Muscle layer of duodenum (tissue), 2 donors: ENCODE data around the gene CREG1.

Source experiments
- H3K27ac ChIP-seq: one replicate; pipeline ENCODE4 v1.7.0; 2013; ENCODE audit warnings: mild to moderate bottlenecking, low read length
- H3K27me3 ChIP-seq: one replicate; pipeline ENCODE4 v1.7.0; 2013; ENCODE audit warnings: low read depth, mild to moderate bottlenecking, control low read depth, low read length
- H3K36me3 ChIP-seq, 2 donors: one replicate each; pipeline ENCODE4 v1.7.0; 2013; ENCODE audit warnings: low read length in 2 of 2, control low read depth in 1 of 2, mild to moderate bottlenecking in 1 of 2; ENCODE audit not compliant: insufficient read depth in 2 of 2, control insufficient read depth in 1 of 2
- H3K4me1 ChIP-seq, 2 donors: one replicate each; pipeline ENCODE4 v1.7.0; 2013; ENCODE audit warnings: low read length in 2 of 2, mild to moderate bottlenecking in 2 of 2, control low read depth in 1 of 2, moderate library complexity in 1 of 2; ENCODE audit not compliant: insufficient read depth in 2 of 2, control insufficient read depth in 1 of 2
- H3K4me3 ChIP-seq, 2 donors: one replicate each; pipeline ENCODE4 v1.7.0; 2013; ENCODE audit warnings: low read length in 2 of 2, low read depth in 1 of 2, mild to moderate bottlenecking in 1 of 2
- H3K9me3 ChIP-seq, 2 donors: one replicate each; pipeline ENCODE4 v1.7.0; 2013; ENCODE audit warnings: low read length in 2 of 2, control low read depth in 1 of 2, mild to moderate bottlenecking in 1 of 2; ENCODE audit not compliant: control insufficient read depth in 1 of 2
- donor health status: healthy.

CREG1 gene

GRCh38 chr1:167544447-167545093, 9.0 kb downstream of the CREG1 start:
- no peak overlapping the region for H3K4me3 ChIP-seq
- no peaks in the 10 kb centered on the region for H3K27me3 ChIP-seq
- H3K36me3 ChIP-seq: peaks cover 9 to 27% of the 10 kb centered on the region in 2 donors
- H3K9me3 ChIP-seq: no peaks in the 10 kb centered on the region
- H3K27ac ChIP-seq: no peak overlapping the region
- peaks cover 3 to 5% of the 10 kb centered on the region in 2 donors for H3K4me1 ChIP-seq

DNA sequence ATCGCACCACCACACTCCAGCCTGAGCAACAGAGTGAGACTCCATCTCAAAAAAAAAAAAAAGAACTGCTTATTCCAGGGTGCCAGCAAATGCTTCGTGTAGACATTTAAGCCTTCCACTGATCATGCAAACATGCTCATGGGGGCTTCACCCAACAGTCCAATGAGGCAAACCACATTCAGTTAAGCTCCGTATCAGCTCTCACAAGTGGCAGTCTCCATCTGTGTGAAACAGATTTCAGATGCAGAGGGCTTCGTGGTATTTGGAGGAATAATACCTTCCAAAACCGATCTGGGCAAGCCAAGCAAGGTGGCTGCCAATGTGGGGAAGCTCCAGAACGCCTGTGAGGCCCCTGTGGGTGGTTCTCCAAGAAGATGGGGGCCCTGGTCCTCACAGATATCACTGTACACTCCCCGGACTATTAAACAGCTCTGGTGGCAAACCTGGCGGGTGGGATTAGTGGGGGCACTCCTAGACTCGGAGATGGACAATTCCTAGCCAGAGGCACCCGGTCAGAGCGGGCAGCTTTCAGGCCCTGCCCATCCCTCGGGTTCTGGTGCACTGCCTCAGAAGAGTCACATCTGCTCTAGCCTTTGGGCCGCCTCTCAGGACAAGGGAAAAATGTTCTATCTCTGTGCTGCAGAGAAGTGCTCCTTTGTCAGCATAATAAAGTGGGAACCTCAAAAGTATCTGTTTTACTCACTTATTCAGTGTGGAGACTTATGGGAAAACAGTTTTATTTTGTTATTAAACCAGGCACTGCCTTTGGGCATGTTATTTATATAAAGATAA, 10.2 kb downstream of the CREG1 start:
- Histone ChIP-seq H3K4me3 (no peak overlapping the region), H3K4me1 (peaks cover 3 to 5% of the 10 kb centered on the region in 2 donors), H3K27me3 (no peaks in the 10 kb centered on the region), H3K27ac (no peak overlapping the region), H3K9me3 (no peaks in the 10 kb centered on the region), H3K36me3 (peaks cover 9 to 27% of the 10 kb centered on the region in 2 donors)

DNA sequence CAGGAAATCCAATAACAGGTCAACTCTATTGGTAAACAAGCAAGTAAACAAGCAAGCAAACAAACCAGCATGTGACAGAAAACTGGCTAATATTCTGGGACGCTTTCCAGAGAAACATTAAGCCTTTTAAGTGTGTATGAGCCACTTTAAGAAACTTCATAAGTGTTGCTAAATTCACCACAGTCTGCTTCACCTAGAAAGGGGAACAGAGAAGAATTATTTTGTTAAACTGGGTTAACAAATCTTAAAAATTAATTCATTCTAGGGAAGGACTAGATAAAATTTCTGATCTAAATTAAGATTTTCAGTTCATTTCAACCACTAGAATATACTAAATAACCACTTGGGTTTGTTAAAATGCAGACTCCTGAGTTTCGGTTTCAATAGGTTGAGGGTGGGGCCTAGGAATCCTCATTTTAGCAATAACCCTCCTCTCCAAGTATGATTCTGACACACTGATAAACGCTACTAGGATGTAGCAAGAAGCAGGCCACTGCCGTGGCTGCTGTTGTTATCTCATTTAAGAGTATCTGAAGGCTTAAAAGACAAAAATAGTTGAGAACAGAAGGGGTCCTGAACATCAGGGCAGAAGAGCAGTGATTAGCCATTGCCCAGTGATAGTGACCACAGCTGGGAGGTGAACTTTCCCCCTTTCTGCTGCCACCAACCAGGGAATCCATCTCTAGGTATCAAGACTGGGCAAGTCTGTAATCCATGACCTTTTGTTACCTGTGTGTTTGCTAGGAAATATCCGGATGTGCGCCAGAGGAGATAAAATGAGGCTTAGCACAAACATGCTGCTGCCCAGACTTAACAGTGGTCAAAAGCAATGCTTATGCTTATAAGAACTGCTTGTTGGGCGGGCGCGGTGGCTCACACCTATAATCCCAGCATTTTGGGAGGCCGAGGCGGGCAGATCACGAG, 11.2 kb downstream of the CREG1 start:
- H3K4me1 ChIP-seq: peaks cover 3 to 5% of the 10 kb centered on the region in 2 donors
- H3K36me3 ChIP-seq: peaks cover 9 to 23% of the 10 kb centered on the region in 2 donors
- no peak overlapping the region for H3K27ac ChIP-seq
- H3K9me3 ChIP-seq: no peaks in the 10 kb centered on the region
- no peaks in the 10 kb centered on the region for H3K27me3 ChIP-seq
- H3K4me3 ChIP-seq: no peak overlapping the region

DNA sequence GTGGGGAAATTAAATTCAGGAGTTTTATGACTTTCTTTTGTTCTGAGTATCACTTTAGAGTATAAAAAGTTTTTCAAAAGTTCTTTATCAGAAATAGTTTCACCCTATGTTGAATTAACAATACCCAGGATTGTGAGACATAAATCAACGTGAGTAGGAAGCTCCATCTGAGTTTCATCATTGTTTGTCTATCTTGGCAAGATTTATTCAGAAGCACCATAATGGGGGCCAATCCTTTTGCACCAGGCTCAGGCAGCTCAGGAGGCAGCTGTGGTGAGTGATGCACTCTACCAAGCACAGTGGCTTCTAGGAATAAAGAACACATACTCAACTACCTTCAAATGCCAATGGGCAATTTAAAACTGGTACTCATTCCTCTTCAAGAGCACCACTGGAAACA, 12.0 kb downstream of the CREG1 start:
- H3K27ac ChIP-seq: no peak overlapping the region
- peaks cover 9 to 17% of the 10 kb centered on the region in 2 donors for H3K36me3 ChIP-seq
- H3K9me3 ChIP-seq: no peaks in the 10 kb centered on the region
- peaks cover 0 to 5% of the 10 kb centered on the region in 2 donors for H3K4me1 ChIP-seq
- no peaks in the 10 kb centered on the region for H3K27me3 ChIP-seq
- no peak overlapping the region for H3K4me3 ChIP-seq

DNA sequence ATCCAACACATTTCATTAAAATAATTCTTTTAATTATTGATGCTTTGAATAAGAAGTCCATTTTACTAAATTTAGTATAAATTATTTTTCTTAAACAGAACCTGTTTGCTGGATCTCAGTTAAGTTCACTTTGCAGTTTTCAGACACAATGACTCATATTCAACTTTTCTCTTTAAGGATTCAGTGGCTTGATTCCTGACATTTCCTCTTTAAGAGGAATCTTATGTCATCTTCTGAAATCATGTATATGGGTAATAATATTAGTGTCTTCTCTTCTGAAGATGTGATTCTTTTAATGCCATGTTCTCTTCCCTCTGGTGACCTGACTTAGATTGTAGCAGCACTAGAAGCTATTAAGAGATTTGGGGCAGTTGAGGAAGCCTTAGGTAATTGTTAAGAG, 12.6 kb downstream of the CREG1 start:
- H3K36me3 ChIP-seq: peaks cover 7 to 12% of the 10 kb centered on the region in 2 donors
- peaks cover 0 to 5% of the 10 kb centered on the region in 2 donors for H3K4me1 ChIP-seq
- H3K27ac ChIP-seq: no peak overlapping the region
- no peaks in the 10 kb centered on the region for H3K9me3 ChIP-seq
- no peak overlapping the region for H3K4me3 ChIP-seq
- H3K27me3 ChIP-seq: no peaks in the 10 kb centered on the region

DNA sequence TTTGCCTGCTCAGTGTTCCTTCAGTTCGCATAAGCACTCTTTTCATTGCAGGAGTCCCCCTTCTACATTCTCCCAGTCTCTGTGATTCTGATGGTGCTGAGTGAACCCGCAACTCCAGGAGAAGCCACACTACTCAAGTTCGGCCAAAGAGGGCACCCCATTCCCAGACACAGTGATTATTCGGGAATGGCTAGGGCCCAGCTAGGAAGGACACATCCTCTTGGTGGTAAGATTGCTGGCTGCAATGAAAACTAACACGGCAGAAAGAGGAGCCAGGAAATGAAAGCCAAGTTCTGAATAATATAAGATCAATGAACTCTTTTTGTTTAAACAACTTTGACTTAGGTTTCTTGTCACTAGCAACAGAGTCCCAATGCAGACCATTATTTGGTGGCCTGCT, 14.9 kb downstream of the CREG1 start:
- H3K27ac ChIP-seq: no peak overlapping the region

DNA sequence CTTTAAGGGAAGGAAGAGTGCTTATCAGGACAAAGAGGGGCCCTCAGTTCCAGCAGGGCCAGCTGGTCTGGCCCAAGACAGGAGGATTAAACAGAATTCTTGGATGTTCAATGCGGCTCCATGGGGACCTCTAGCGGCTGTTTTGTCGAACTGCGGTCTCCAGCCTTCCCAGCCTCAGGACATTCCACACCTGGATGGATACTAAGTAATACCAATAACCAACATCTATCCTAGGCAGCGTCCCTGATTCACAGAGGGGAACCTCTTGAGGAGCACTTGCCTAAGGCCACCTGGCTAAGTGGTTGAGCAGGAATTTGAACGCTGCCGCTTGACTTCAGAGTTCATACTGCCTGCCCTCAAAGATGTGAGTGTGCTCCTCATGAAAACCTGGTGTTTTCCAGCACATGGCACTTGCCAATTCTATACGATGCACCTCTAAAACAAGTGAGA, 19.7 kb downstream of the CREG1 start:
- Histone ChIP-seq H3K27me3 (no peaks in the 10 kb centered on the region), H3K36me3 (no peaks in the 10 kb centered on the region), H3K4me3 (no peak overlapping the region), H3K9me3 (no peaks in the 10 kb centered on the region), H3K27ac (no peak overlapping the region), H3K4me1 (peaks cover 0 to 3% of the 10 kb centered on the region in 2 donors)

More for the DNA sequence above, 14.9 kb downstream of the CREG1 start:
- Histone ChIP-seq H3K4me1 (no peaks in the 10 kb centered on the region), H3K36me3 (peaks cover 3 to 5% of the 10 kb centered on the region in 2 donors), H3K4me3 (no peak overlapping the region), H3K9me3 (no peaks in the 10 kb centered on the region), H3K27me3 (no peaks in the 10 kb centered on the region)

- H3K9me3 ChIP-seq: no peaks in the 10 kb centered on the region
- no peak overlapping the region for H3K4me3 ChIP-seq
- no peaks in the 10 kb centered on the region for H3K27me3 ChIP-seq
- H3K4me1 ChIP-seq: peaks cover 0 to 3% of the 10 kb centered on the region in 2 donors
- no peaks in the 10 kb centered on the region for H3K36me3 ChIP-seq
- H3K27ac ChIP-seq: no peak overlapping the region
Measured at GRCh38 chr1:167532964-167533824, 20.4 kb downstream of the CREG1 start.

DNA sequence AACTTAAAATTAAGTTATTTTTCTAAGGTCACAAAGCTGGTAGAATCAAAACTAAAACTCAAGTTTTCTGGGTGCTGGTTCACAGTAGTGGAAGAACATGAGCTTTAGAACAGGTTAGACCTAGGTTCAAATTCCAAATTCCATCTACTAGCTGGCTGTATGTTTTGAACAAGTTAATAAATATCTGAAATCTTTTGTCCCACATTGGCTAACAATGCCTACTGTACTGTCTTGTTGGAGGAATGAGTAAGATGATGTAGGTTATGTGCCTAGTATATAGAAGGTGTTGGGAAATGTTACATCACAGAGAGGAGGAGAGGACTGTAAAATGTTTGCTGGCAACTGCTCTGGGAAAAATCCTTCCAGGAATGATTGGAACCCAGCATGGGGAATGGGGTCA, 21.2 kb downstream of the CREG1 start:
- peaks cover 0 to 3% of the 10 kb centered on the region in 2 donors for H3K4me1 ChIP-seq
- H3K27me3 ChIP-seq: no peaks in the 10 kb centered on the region
- H3K9me3 ChIP-seq: no peaks in the 10 kb centered on the region
- H3K4me3 ChIP-seq: no peak overlapping the region
- H3K27ac ChIP-seq: no peak overlapping the region
- no peaks in the 10 kb centered on the region for H3K36me3 ChIP-seq

DNA sequence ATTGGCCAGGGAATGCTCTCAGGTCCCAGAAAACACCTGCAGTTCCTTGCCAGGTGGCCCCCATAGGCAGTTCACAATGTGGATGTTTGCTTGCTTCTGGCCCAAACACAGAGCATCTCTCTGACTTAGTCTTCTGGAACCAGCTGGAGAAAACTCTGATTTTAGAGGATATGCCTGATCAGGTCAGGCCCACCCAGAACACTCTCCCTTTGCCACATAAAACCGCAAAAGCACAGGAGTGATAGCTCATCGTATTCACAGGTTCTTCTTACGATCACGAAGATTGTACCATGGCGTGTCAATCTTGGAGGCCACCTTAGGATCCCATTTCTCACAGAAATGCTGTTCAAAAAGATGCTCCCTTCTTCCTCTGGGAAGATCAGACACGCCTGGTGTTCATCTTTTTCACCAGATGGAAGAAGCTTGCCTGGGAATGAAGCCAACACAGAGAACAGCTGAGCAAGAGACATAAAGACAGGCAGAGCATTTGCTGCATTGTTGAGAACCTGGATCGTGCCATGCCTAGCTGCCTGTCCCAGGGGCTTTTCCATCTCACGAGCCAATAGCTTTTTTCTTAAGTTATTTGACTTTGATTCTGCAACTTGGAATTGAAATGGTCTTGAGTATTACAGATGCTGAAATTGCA, 23.6 kb downstream of the CREG1 start:
- no peak overlapping the region for H3K27ac ChIP-seq
- no peaks in the 10 kb centered on the region for H3K27me3 ChIP-seq
- no peak overlapping the region for H3K4me3 ChIP-seq
- H3K36me3 ChIP-seq: no peaks in the 10 kb centered on the region
- peaks cover 0 to 3% of the 10 kb centered on the region in 2 donors for H3K4me1 ChIP-seq
- H3K9me3 ChIP-seq: no peaks in the 10 kb centered on the region
